ENCODE data around the gene MCF2.

GRCh38 chrX:139563251-139563650 lies 144.7 kb downstream of the MCF2 start:
- TF ChIP-seq, protein P1, sequence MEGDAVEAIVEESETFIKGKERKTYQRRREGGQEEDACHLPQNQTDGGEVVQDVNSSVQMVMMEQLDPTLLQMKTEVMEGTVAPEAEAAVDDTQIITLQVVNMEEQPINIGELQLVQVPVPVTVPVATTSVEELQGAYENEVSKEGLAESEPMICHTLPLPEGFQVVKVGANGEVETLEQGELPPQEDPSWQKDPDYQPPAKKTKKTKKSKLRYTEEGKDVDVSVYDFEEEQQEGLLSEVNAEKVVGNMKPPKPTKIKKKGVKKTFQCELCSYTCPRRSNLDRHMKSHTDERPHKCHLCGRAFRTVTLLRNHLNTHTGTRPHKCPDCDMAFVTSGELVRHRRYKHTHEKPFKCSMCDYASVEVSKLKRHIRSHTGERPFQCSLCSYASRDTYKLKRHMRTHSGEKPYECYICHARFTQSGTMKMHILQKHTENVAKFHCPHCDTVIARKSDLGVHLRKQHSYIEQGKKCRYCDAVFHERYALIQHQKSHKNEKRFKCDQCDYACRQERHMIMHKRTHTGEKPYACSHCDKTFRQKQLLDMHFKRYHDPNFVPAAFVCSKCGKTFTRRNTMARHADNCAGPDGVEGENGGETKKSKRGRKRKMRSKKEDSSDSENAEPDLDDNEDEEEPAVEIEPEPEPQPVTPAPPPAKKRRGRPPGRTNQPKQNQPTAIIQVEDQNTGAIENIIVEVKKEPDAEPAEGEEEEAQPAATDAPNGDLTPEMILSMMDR (IDR thresholded peaks at IDR 0.05): no peak
- TF ChIP-seq POLR2A (IDR thresholded peaks at IDR 0.05): no peak
